IgD-negative memory B cell (primary cell): ENCODE measurements around the gene SAPCD2. TPM values are rescaled to one million over a fixed set of nuclear protein-coding genes. Genes with fewer than 3 reads are reported as not detected.

Source experiments
- H3K27ac Mint-ChIP-seq, 3 donors: one replicate each; pipeline ENCODE4 v1.8.0; 2020 to 2022; ENCODE audit warnings: mild to moderate bottlenecking in 3 of 3, mixed read lengths in 3 of 3, moderate library complexity in 1 of 3
- H3K27me3 Mint-ChIP-seq: one replicate; pipeline ENCODE4 v1.8.0; 2021; ENCODE audit warnings: mixed read lengths
- H3K36me3 Mint-ChIP-seq: one replicate; pipeline ENCODE4 v1.8.0; 2020; ENCODE audit warnings: mild to moderate bottlenecking, mixed read lengths
- H3K4me1 Mint-ChIP-seq, 3 donors: one replicate each; pipeline ENCODE4 v1.8.0; 2020 to 2022; ENCODE audit warnings: mixed read lengths in 3 of 3, mild to moderate bottlenecking in 1 of 3
- H3K4me3 Mint-ChIP-seq, 4 donors: one replicate each; pipeline ENCODE4 v1.8.0; 2020 to 2022; ENCODE audit warnings: mild to moderate bottlenecking in 4 of 4, mixed read lengths in 4 of 4, moderate library complexity in 3 of 4
- H3K9me3 Mint-ChIP-seq, 3 donors: one replicate each; pipeline ENCODE4 v1.8.0; 2020 to 2021; ENCODE audit warnings: mixed read lengths in 3 of 3, mild to moderate bottlenecking in 1 of 3
- polyA plus RNA-seq: library from polyadenylated mRNA; unstranded; fragments of 300-500 nt; fragmentation: Illumina TruSeq; gene quantifications from one replicate; pipeline ENCODE4 v1.2.3, GENCODE V29; 2021

Gene SAPCD2
- polyA plus RNA-seq, 1 donor from 2014 or later, result 0.38 TPM

- H3K4me1 Mint-ChIP-seq, result peaks cover 4 to 8% (median 7%) of the 10 kb centered on the region in 3 donors
- peaks cover 31% of the 10 kb centered on the region for H3K27me3 Mint-ChIP-seq
- H3K9me3 Mint-ChIP-seq, result no peaks in the 10 kb centered on the region
- H3K4me3 Mint-ChIP-seq, result peak overlapping the region in 3 of 4 donors; percentile 47 to 75 (median 50)
- H3K27ac Mint-ChIP-seq, result peak overlapping the region in 1 of 3 donors; percentile 29
- H3K36me3 Mint-ChIP-seq, result no peaks in the 10 kb centered on the region
Observed at GRCh38 chr9:137045294-137046087, 24.9 kb downstream of the SAPCD2 start.

GRCh38 chr9:137044502-137045177, 25.7 kb downstream of the SAPCD2 start:
- no peaks in the 10 kb centered on the region for H3K36me3 Mint-ChIP-seq
- no peaks in the 10 kb centered on the region for H3K9me3 Mint-ChIP-seq
- H3K4me3 Mint-ChIP-seq, result peak overlapping the region in 3 of 4 donors; percentile 50 to 75 (median 63)
- H3K27me3 Mint-ChIP-seq, result peaks cover 28% of the 10 kb centered on the region
- peak overlapping the region in 2 of 3 donors; percentile 29 to 47 for H3K27ac Mint-ChIP-seq
- H3K4me1 Mint-ChIP-seq, result peaks cover 4 to 8% (median 7%) of the 10 kb centered on the region in 3 donors

- Mint-ChIP-seq H3K27ac (no peak overlapping the region), H3K4me3 (no peak overlapping the region), H3K36me3 (no peaks in the 10 kb centered on the region), H3K9me3 (no peaks in the 10 kb centered on the region), H3K27me3 (peaks cover 24% of the 10 kb centered on the region), H3K4me1 (peaks cover 4 to 8% (median 7%) of the 10 kb centered on the region in 3 donors)
Observed at GRCh38 chr9:137044037-137044436, 26.3 kb downstream of the SAPCD2 start.

- H3K27me3 Mint-ChIP-seq, result peaks cover 24% of the 10 kb centered on the region
- no peak overlapping the region for H3K27ac Mint-ChIP-seq
- no peaks in the 10 kb centered on the region for H3K9me3 Mint-ChIP-seq
- no peak overlapping the region for H3K4me3 Mint-ChIP-seq
- no peaks in the 10 kb centered on the region for H3K36me3 Mint-ChIP-seq
- peaks cover 4 to 8% (median 7%) of the 10 kb centered on the region in 3 donors for H3K4me1 Mint-ChIP-seq
Observed at GRCh38 chr9:137042751-137043727, 27.3 kb downstream of the SAPCD2 start.

GRCh38 chr9:137041124-137041523, 29.2 kb downstream of the SAPCD2 start:
- Mint-ChIP-seq H3K4me1 (peaks cover 0 to 4% (median 4%) of the 10 kb centered on the region in 3 donors), H3K36me3 (no peaks in the 10 kb centered on the region), H3K27me3 (peaks cover 17% of the 10 kb centered on the region), H3K27ac (no peak overlapping the region), H3K4me3 (no peak overlapping the region), H3K9me3 (no peaks in the 10 kb centered on the region)

GRCh38 chr9:137040568-137040967, 29.8 kb downstream of the SAPCD2 start:
- H3K9me3 Mint-ChIP-seq, result no peaks in the 10 kb centered on the region
- no peak overlapping the region for H3K27ac Mint-ChIP-seq
- peaks cover 17% of the 10 kb centered on the region for H3K27me3 Mint-ChIP-seq
- H3K4me3 Mint-ChIP-seq, result no peak overlapping the region
- H3K36me3 Mint-ChIP-seq, result no peaks in the 10 kb centered on the region
- peaks cover 0 to 4% (median 4%) of the 10 kb centered on the region in 3 donors for H3K4me1 Mint-ChIP-seq

GRCh38 chr9:137039611-137040366, 30.6 kb downstream of the SAPCD2 start:
- Mint-ChIP-seq H3K9me3 (no peaks in the 10 kb centered on the region), H3K4me1 (peaks cover 3 to 6% (median 5%) of the 10 kb centered on the region in 3 donors), H3K4me3 (no peak overlapping the region), H3K27ac (no peak overlapping the region), H3K36me3 (no peaks in the 10 kb centered on the region), H3K27me3 (peaks cover 12% of the 10 kb centered on the region)

GRCh38 chr9:137038916-137039315, 31.4 kb downstream of the SAPCD2 start:
- no peak overlapping the region for H3K4me3 Mint-ChIP-seq
- H3K27ac Mint-ChIP-seq, result no peak overlapping the region
- H3K27me3 Mint-ChIP-seq, result peaks cover 6% of the 10 kb centered on the region
- H3K9me3 Mint-ChIP-seq, result no peaks in the 10 kb centered on the region
- no peaks in the 10 kb centered on the region for H3K36me3 Mint-ChIP-seq
- H3K4me1 Mint-ChIP-seq, result peaks cover 6 to 9% (median 9%) of the 10 kb centered on the region in 3 donors

GRCh38 chr9:137037483-137037882, 32.9 kb downstream of the SAPCD2 start:
- Mint-ChIP-seq H3K9me3 (no peaks in the 10 kb centered on the region), H3K4me1 (peaks cover 12 to 17% (median 14%) of the 10 kb centered on the region in 3 donors), H3K27ac (no peak overlapping the region), H3K36me3 (no peaks in the 10 kb centered on the region), H3K27me3 (no peaks in the 10 kb centered on the region), H3K4me3 (no peak overlapping the region)

- Mint-ChIP-seq H3K4me3 (no peak overlapping the region), H3K27me3 (no peaks in the 10 kb centered on the region), H3K9me3 (no peaks in the 10 kb centered on the region), H3K27ac (no peak overlapping the region), H3K4me1 (peaks cover 14 to 19% (median 14%) of the 10 kb centered on the region in 3 donors), H3K36me3 (no peaks in the 10 kb centered on the region)
Observed at GRCh38 chr9:137037035-137037434, 33.3 kb downstream of the SAPCD2 start.

GRCh38 chr9:137035937-137036336, 34.4 kb downstream of the SAPCD2 start:
- no peak overlapping the region for H3K4me3 Mint-ChIP-seq
- H3K27ac Mint-ChIP-seq, result no peak overlapping the region
- no peaks in the 10 kb centered on the region for H3K27me3 Mint-ChIP-seq
- no peaks in the 10 kb centered on the region for H3K9me3 Mint-ChIP-seq
- no peaks in the 10 kb centered on the region for H3K36me3 Mint-ChIP-seq
- peaks cover 14 to 22% (median 14%) of the 10 kb centered on the region in 3 donors for H3K4me1 Mint-ChIP-seq

GRCh38 chr9:137035507-137035834, 34.9 kb downstream of the SAPCD2 start:
- Mint-ChIP-seq H3K9me3 (no peaks in the 10 kb centered on the region), H3K4me1 (peaks cover 18 to 26% (median 19%) of the 10 kb centered on the region in 3 donors), H3K27ac (peak overlapping the region in 2 of 3 donors; percentile 49 to 62), H3K4me3 (peak overlapping the region in 3 of 4 donors; percentile 66 to 90 (median 89)), H3K36me3 (no peaks in the 10 kb centered on the region), H3K27me3 (no peaks in the 10 kb centered on the region)

- Mint-ChIP-seq H3K9me3 (no peaks in the 10 kb centered on the region), H3K36me3 (no peaks in the 10 kb centered on the region), H3K4me1 (peaks cover 18 to 28% (median 20%) of the 10 kb centered on the region in 3 donors), H3K27ac (peak overlapping the region; percentile 49 to 83 (median 62)), H3K27me3 (no peaks in the 10 kb centered on the region), H3K4me3 (peak overlapping the region; percentile 57 to 90 (median 78))
Observed at GRCh38 chr9:137034709-137035506, 35.4 kb downstream of the SAPCD2 start.
